SK-N-SH (cell line): ENCODE results near the gene ZBTB38. TPM values are rescaled to one million over a fixed set of nuclear protein-coding genes. Genes with fewer than 3 reads are reported as not detected.

Experiments
- CTCF ChIA-PET: fragments of 300-600, 350-600 bp; formaldehyde crosslinking; extraction: SDS; loops from one replicate; lab custom pipeline; 2021; lab: Yijun Ruan, JAX
- POLR2A ChIA-PET: fragments of 350-600 bp; sonication (Branson Sonifier 250); formaldehyde crosslinking; extraction: SDS; loops from one replicate; lab custom pipeline; 2020; ENCODE audit warnings: antibody characterized with exemption, inconsistent platforms; lab: Yijun Ruan, JAX
- DNase-seq: peaks from one replicate; pipeline ENCODE4 v3.0.0; 2012
- H2AFZ ChIP-seq: fragments of 200-600 bp; sonication (generic); 2 replicates; pipeline ENCODE4 v1.8.1; 2016; ENCODE audit warnings: antibody characterized with exemption, mild to moderate bottlenecking, low read depth
- H3F3A ChIP-seq: fragments of 200-600 bp; sonication (generic); replicated peaks from 2 replicates; pipeline ENCODE3; 2016; ENCODE audit warnings: antibody characterized with exemption, mild to moderate bottlenecking; ENCODE audit not compliant: insufficient read depth
- H3K27ac ChIP-seq, 2 experiments: fragments of 200-500 bp in 1 of 2; fragments of 200-600 bp in 1 of 2; sonication (Bioruptor generic) in 1 of 2; sonication (generic), shearing (Covaris generic) in 1 of 2; 2 replicates each; pipeline versions ENCODE4 v1.5.1 to v1.6.1; 2014 to 2016; ENCODE audit warnings: low read depth in 2 of 2, inconsistent platforms in 1 of 2, low read length in 1 of 2, mild to moderate bottlenecking in 1 of 2, mixed read lengths in 1 of 2
- H3K27me3 ChIP-seq: fragments of 200-600 bp; sonication (generic), shearing (Covaris generic); 2 replicates; pipeline ENCODE4 v1.6.1; 2016; ENCODE audit warnings: mixed run types; ENCODE audit not compliant: insufficient read depth
- H3K36me3 ChIP-seq, 2 experiments: fragments of 200-500 bp in 1 of 2; fragments of 200-600 bp in 1 of 2; sonication (Bioruptor generic) in 1 of 2; sonication (generic) in 1 of 2; replicated peaks in 1 of 2; 2 replicates each; pipeline versions ENCODE3 to v1.5.1; 2014 to 2016; ENCODE audit warnings: low read length in 1 of 2, mild to moderate bottlenecking in 1 of 2; ENCODE audit not compliant: insufficient read depth in 2 of 2, control insufficient read depth in 1 of 2
- H3K4me1 ChIP-seq, 2 experiments: fragments of 200-500 bp in 1 of 2; fragments of 200-600 bp in 1 of 2; sonication (Bioruptor generic) in 1 of 2; sonication (generic), shearing (Covaris generic) in 1 of 2; 2 replicates each; pipeline versions ENCODE4 v1.5.1 to v1.6.1; 2014 to 2016; ENCODE audit warnings: low read depth in 1 of 2, low read length in 1 of 2, mixed run types in 1 of 2; ENCODE audit not compliant: insufficient read depth in 2 of 2, control insufficient read depth in 1 of 2
- H3K4me2 ChIP-seq: fragments of 200-600 bp; sonication (generic), shearing (Covaris generic); 2 replicates; pipeline ENCODE4 v1.6.1; 2017; ENCODE audit warnings: mixed run types
- H3K4me3 ChIP-seq, 2 experiments: fragments of 200-500 bp in 1 of 2; fragments of 200-600 bp in 1 of 2; sonication (Bioruptor generic) in 1 of 2; sonication (generic), shearing (Covaris generic) in 1 of 2; 2 replicates each; pipeline versions ENCODE4 v1.5.1 to v1.8.1; 2014 to 2016; ENCODE audit warnings: low read depth in 2 of 2, inconsistent platforms in 1 of 2, low read length in 1 of 2, mild to moderate bottlenecking in 1 of 2, mixed read lengths in 1 of 2, moderate library complexity in 1 of 2
- H3K79me2 ChIP-seq: fragments of 200-600 bp; sonication (generic); 2 replicates; pipeline ENCODE4 v1.8.1; 2017; ENCODE audit warnings: mild to moderate bottlenecking; ENCODE audit not compliant: insufficient read depth
- H3K9ac ChIP-seq: fragments of 200-600 bp; sonication (generic); 2 replicates; pipeline ENCODE4 v1.6.1; 2017; ENCODE audit warnings: mixed run types
- H3K9me2 ChIP-seq: fragments of 200-600 bp; sonication (generic); 2 replicates; pipeline ENCODE4 v1.6.1; 2017; ENCODE audit warnings: mixed run types
- H3K9me3 ChIP-seq: fragments of 200-600 bp; sonication (generic); 2 replicates; pipeline ENCODE4 v1.6.1; 2017; ENCODE audit warnings: mixed run types, mild to moderate bottlenecking, moderate library complexity
- H4K20me1 ChIP-seq: fragments of 200-600 bp; sonication (generic); 2 replicates; pipeline ENCODE4 v1.6.1; 2017; ENCODE audit warnings: mild to moderate bottlenecking, mixed run types; ENCODE audit not compliant: insufficient read depth
- CTCF ChIP-seq: fragments of 200-600 bp; sonication (generic); IDR thresholded peaks from 2 replicates; pipeline ENCODE4 v1.6.1; 2017; ENCODE audit warnings: antibody characterized with exemption, mild to moderate bottlenecking, moderate library complexity
- FOSL2 ChIP-seq: IDR thresholded peaks from 2 replicates; pipeline ENCODE4 v1.4.0; 2012; ENCODE audit warnings: low read depth, mild to moderate bottlenecking, moderate library complexity, borderline replicate concordance
- FOXJ3 ChIP-seq: sonication (generic); formaldehyde crosslinking; IDR thresholded peaks from 2 replicates; pipeline ENCODE4 v1.5.1; 2020; ENCODE audit warnings: mild to moderate bottlenecking, missing genetic modification reagents
- GABPA ChIP-seq: IDR thresholded peaks from 2 replicates; pipeline ENCODE4 v1.4.0; 2012; ENCODE audit warnings: low read depth, mild to moderate bottlenecking
- GATA2 ChIP-seq: sonication (generic); formaldehyde crosslinking; IDR thresholded peaks from 2 replicates; pipeline ENCODE4 v1.5.0; 2020; ENCODE audit warnings: mild to moderate bottlenecking, missing genetic modification reagents
- JUND ChIP-seq: IDR thresholded peaks from 2 replicates; pipeline ENCODE4 v1.4.0; 2012
- MXI1 ChIP-seq: IDR thresholded peaks from 2 replicates; pipeline ENCODE4 v1.6.1; 2012; ENCODE audit warnings: mild to moderate bottlenecking, low read depth, low read length, improper control_type of control experiment
- NFIC ChIP-seq: IDR thresholded peaks from 2 replicates; pipeline ENCODE4 v1.4.0; 2012; ENCODE audit warnings: borderline replicate concordance
- NRF1 ChIP-seq: IDR thresholded peaks from 2 replicates; pipeline ENCODE4 v1.6.1; 2012; ENCODE audit warnings: low read depth, mild to moderate bottlenecking, low read length
- RFX5 ChIP-seq: IDR thresholded peaks from 2 replicates; pipeline ENCODE4 v1.6.1; 2012; ENCODE audit warnings: mild to moderate bottlenecking, improper control_type of control experiment, low read length
- RXRA ChIP-seq: IDR thresholded peaks from 2 replicates; pipeline ENCODE4 v1.4.0; 2012; ENCODE audit warnings: low read depth, mild to moderate bottlenecking, borderline replicate concordance
- SMC3 ChIP-seq: IDR thresholded peaks from 2 replicates; pipeline ENCODE4 v1.6.1; 2012; ENCODE audit warnings: low read depth, low read length, improper control_type of control experiment
- TAF1 ChIP-seq: IDR thresholded peaks from 2 replicates; pipeline ENCODE4 v1.6.1; 2012; ENCODE audit warnings: low read depth, mild to moderate bottlenecking, low read length, moderate library complexity, borderline replicate concordance
- TCF12 ChIP-seq: IDR thresholded peaks from 2 replicates; pipeline ENCODE4 v1.4.0; 2012
- WGBS: methylation state at CpG from one replicate; pipeline ENCODE4 v1.1.6; 2017; ENCODE audit warnings: low lambda C conversion rate; 5-methylcytosine and 5-hydroxymethylcytosine counted together
- polyA plus RNA-seq, 3 experiments: library from polyadenylated mRNA; depleted of rRNA; stranded (reverse); fragments of >200 nt; gene quantifications; 2 replicates each; pipeline ENCODE4 v1.2.3, GENCODE V29; 2012
- TF ChIP-seq, protein P1 (sequence below): IDR thresholded peaks from 2 replicates; pipeline ENCODE4; 2012
- TF ChIP-seq, protein P2 (sequence below): IDR thresholded peaks from 2 replicates; pipeline ENCODE4 v1.4.0; 2012; ENCODE audit warnings: low read depth, borderline replicate concordance
- TF ChIP-seq, protein P3 (sequence below): IDR thresholded peaks from 2 replicates; pipeline ENCODE4 v1.4.0; 2012; ENCODE audit warnings: low read depth
- TF ChIP-seq, protein P4 (sequence below): IDR thresholded peaks from 2 replicates; pipeline ENCODE4 v1.6.1; 2012; ENCODE audit warnings: mild to moderate bottlenecking, low read depth, low read length, moderate library complexity

Gene ZBTB38
- polyA plus RNA-seq, 1 of the 3 experiments (the other 2 are of a cell fraction): 10.1 TPM

- WGBS: 81% methylated on average over 1 of the region's 1 CpG
- no peaks in the 10 kb centered on the region for H3K79me2 ChIP-seq
- no peaks in the 10 kb centered on the region for H4K20me1 ChIP-seq
- H3K4me3 ChIP-seq: no peak overlapping the region
- H3K9ac ChIP-seq: no peak overlapping the region
- DNase-seq: no peak
- no peak overlapping the region for H3K27ac ChIP-seq
- POLR2A ChIA-PET: no interaction called here
- H3K36me3 ChIP-seq: no peaks in the 10 kb centered on the region
- no peak overlapping the region for H2AFZ ChIP-seq
- H3K9me3 ChIP-seq: no peaks in the 10 kb centered on the region
- H3F3A ChIP-seq: no peaks in the 10 kb centered on the region
- TF ChIP-seq NFIC (no peak), FOXJ3 (CRISPR knock-in tag) (no peak), GABPA (no peak), GATA2 (CRISPR knock-in tag) (no peak), MXI1 (no peak), TCF12 (no peak), SMC3 (no peak), JUND (no peak), TAF1 (no peak), CTCF (no peak), RFX5 (no peak), RXRA (no peak), FOSL2 (no peak), NRF1 (no peak)
- TF ChIP-seq, protein P1, sequence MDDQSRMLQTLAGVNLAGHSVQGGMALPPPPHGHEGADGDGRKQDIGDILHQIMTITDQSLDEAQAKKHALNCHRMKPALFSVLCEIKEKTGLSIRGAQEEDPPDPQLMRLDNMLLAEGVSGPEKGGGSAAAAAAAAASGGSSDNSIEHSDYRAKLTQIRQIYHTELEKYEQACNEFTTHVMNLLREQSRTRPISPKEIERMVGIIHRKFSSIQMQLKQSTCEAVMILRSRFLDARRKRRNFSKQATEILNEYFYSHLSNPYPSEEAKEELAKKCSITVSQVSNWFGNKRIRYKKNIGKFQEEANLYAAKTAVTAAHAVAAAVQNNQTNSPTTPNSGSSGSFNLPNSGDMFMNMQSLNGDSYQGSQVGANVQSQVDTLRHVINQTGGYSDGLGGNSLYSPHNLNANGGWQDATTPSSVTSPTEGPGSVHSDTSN: no peak
- TF ChIP-seq, protein P2, sequence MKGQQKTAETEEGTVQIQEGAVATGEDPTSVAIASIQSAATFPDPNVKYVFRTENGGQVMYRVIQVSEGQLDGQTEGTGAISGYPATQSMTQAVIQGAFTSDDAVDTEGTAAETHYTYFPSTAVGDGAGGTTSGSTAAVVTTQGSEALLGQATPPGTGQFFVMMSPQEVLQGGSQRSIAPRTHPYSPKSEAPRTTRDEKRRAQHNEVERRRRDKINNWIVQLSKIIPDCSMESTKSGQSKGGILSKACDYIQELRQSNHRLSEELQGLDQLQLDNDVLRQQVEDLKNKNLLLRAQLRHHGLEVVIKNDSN: no peak
- TF ChIP-seq, protein P3, sequence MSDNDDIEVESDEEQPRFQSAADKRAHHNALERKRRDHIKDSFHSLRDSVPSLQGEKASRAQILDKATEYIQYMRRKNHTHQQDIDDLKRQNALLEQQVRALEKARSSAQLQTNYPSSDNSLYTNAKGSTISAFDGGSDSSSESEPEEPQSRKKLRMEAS: no peak
- TF ChIP-seq, protein P4, sequence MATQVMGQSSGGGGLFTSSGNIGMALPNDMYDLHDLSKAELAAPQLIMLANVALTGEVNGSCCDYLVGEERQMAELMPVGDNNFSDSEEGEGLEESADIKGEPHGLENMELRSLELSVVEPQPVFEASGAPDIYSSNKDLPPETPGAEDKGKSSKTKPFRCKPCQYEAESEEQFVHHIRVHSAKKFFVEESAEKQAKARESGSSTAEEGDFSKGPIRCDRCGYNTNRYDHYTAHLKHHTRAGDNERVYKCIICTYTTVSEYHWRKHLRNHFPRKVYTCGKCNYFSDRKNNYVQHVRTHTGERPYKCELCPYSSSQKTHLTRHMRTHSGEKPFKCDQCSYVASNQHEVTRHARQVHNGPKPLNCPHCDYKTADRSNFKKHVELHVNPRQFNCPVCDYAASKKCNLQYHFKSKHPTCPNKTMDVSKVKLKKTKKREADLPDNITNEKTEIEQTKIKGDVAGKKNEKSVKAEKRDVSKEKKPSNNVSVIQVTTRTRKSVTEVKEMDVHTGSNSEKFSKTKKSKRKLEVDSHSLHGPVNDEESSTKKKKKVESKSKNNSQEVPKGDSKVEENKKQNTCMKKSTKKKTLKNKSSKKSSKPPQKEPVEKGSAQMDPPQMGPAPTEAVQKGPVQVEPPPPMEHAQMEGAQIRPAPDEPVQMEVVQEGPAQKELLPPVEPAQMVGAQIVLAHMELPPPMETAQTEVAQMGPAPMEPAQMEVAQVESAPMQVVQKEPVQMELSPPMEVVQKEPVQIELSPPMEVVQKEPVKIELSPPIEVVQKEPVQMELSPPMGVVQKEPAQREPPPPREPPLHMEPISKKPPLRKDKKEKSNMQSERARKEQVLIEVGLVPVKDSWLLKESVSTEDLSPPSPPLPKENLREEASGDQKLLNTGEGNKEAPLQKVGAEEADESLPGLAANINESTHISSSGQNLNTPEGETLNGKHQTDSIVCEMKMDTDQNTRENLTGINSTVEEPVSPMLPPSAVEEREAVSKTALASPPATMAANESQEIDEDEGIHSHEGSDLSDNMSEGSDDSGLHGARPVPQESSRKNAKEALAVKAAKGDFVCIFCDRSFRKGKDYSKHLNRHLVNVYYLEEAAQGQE: no peak
- no peaks in the 10 kb centered on the region for H3K27me3 ChIP-seq
- CTCF ChIA-PET: interaction anchor here (0.8 to 1.8 kb wide), 5 partner anchors 9 to 111 kb away, joined by 3 to 7 read pairs (median 5); no protein-coding TSS in a partner anchor
- H3K4me2 ChIP-seq: no peak overlapping the region
- H3K4me1 ChIP-seq: no peaks in the 10 kb centered on the region
- no peaks in the 10 kb centered on the region for H3K9me2 ChIP-seq
These were observed 19.5 kb upstream of the ZBTB38 start for GRCh38 chr3:141348837-141349236.
